ENCODE results near the gene LIMD2.

GRCh38 chr17:63680700-63681099, 19.2 kb downstream of the LIMD2 start:
- TF ChIP-seq EZH2 (IDR thresholded peaks at IDR 0.05; ENCODE audit: borderline replicate concordance, low read depth, low read length, poor library complexity, severe bottlenecking) (no peak), CTCF (conservative IDR thresholded peaks at IDR 0.05; ENCODE audit: low read depth, low read length) (no peak)

Measured in A673 (cell line).